ENCODE results near the gene NRXN3. TPM values are rescaled to one million over a fixed set of nuclear protein-coding genes. Genes with fewer than 3 reads are reported as not detected.

NRXN3 gene
- polyA plus RNA-seq, 1 of the 3 experiments (the other 2 are of a cell fraction), result 1.6 TPM

DNA sequence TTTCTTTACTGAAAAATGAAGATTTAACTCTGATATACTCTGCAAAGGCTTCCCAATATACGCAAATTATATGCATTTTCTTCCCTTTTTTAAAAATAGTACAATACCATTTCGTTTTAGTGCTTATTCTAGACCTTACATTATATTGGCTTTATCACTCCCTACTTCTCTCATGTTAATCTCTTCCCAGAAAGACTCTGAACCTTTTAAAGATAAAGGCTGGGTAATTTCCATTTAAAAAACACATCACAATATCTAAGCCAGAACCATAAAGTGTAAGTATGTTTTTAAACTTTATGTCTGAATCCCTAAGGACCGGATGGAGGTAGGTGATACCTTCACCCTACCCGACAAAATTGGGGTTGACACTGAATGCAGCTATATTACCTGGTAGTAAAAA, 1720.4 kb downstream of the NRXN3 start:
- H3F3A ChIP-seq (replicated peaks; ENCODE audit: insufficient read depth), result no peaks in the 10 kb centered on the region
- CTCF ChIA-PET, result no interaction called here
- H3K9ac ChIP-seq, result no peak overlapping the region
- no peak overlapping the region for H3K27ac ChIP-seq (ENCODE audit: low read depth in 2 of 2, low read length in 1 of 2)
- DNase-seq, result no peak
- TF ChIP-seq EP300 (IDR thresholded peaks at IDR 0.05; ENCODE audit: borderline replicate concordance in 1 of 2, low read depth in 1 of 2, low read length in 1 of 2) (no peak), RFX5 (IDR thresholded peaks at IDR 0.05; ENCODE audit: low read length) (no peak)
- no peaks in the 10 kb centered on the region for H3K79me2 ChIP-seq (ENCODE audit: insufficient read depth)
- H2AFZ ChIP-seq (ENCODE audit: low read depth), result no peak overlapping the region
- POLR2A ChIA-PET, result no interaction called here
- no peaks in the 10 kb centered on the region for H4K20me1 ChIP-seq (ENCODE audit: insufficient read depth)
- H3K36me3 ChIP-seq (replicated peaks in 1 of 2; ENCODE audit: control insufficient read depth in 1 of 2, insufficient read depth in 2 of 2, low read length in 1 of 2), result no peaks in the 10 kb centered on the region
- H3K9me2 ChIP-seq, result no peaks in the 10 kb centered on the region
- no peaks in the 10 kb centered on the region for H3K4me1 ChIP-seq (ENCODE audit: control insufficient read depth in 1 of 2, insufficient read depth in 2 of 2, low read depth in 1 of 2, low read length in 1 of 2)
- H3K4me2 ChIP-seq, result no peak overlapping the region
- 15% methylated on average over 4 of the region's 4 CpGs for WGBS (ENCODE audit: low lambda C conversion rate)
- no peak overlapping the region for H3K4me3 ChIP-seq (ENCODE audit: low read depth in 2 of 2, low read length in 1 of 2)
- H3K27me3 ChIP-seq (ENCODE audit: insufficient read depth), result no peaks in the 10 kb centered on the region; the same call in 1 of the 2 replicates
- H3K9me3 ChIP-seq, result no peaks in the 10 kb centered on the region

- 8% methylated on average over 1 of the region's 1 CpG for WGBS (ENCODE audit: low lambda C conversion rate)
- ChIA-PET POLR2A (no interaction called here), CTCF (no interaction called here)
- no peaks in the 10 kb centered on the region; the same call in 1 of the 2 replicates for H3K27me3 ChIP-seq (ENCODE audit: insufficient read depth)
- H3K9ac ChIP-seq, result no peak overlapping the region
- no peaks in the 10 kb centered on the region for H3K9me2 ChIP-seq
- H3K36me3 ChIP-seq (replicated peaks in 1 of 2; ENCODE audit: control insufficient read depth in 1 of 2, insufficient read depth in 2 of 2, low read length in 1 of 2), result no peaks in the 10 kb centered on the region
- no peak overlapping the region for H2AFZ ChIP-seq (ENCODE audit: low read depth)
- H3K79me2 ChIP-seq (ENCODE audit: insufficient read depth), result no peaks in the 10 kb centered on the region
- H3K4me1 ChIP-seq (ENCODE audit: control insufficient read depth in 1 of 2, insufficient read depth in 2 of 2, low read depth in 1 of 2, low read length in 1 of 2), result no peaks in the 10 kb centered on the region
- H3K4me3 ChIP-seq (ENCODE audit: low read depth in 2 of 2, low read length in 1 of 2), result no peak overlapping the region
- H3K9me3 ChIP-seq, result no peaks in the 10 kb centered on the region
- H3K27ac ChIP-seq (ENCODE audit: low read depth in 2 of 2, low read length in 1 of 2), result no peak overlapping the region
- H3K4me2 ChIP-seq, result no peak overlapping the region
- no peaks in the 10 kb centered on the region for H3F3A ChIP-seq (replicated peaks; ENCODE audit: insufficient read depth)
- TF ChIP-seq, protein P1, sequence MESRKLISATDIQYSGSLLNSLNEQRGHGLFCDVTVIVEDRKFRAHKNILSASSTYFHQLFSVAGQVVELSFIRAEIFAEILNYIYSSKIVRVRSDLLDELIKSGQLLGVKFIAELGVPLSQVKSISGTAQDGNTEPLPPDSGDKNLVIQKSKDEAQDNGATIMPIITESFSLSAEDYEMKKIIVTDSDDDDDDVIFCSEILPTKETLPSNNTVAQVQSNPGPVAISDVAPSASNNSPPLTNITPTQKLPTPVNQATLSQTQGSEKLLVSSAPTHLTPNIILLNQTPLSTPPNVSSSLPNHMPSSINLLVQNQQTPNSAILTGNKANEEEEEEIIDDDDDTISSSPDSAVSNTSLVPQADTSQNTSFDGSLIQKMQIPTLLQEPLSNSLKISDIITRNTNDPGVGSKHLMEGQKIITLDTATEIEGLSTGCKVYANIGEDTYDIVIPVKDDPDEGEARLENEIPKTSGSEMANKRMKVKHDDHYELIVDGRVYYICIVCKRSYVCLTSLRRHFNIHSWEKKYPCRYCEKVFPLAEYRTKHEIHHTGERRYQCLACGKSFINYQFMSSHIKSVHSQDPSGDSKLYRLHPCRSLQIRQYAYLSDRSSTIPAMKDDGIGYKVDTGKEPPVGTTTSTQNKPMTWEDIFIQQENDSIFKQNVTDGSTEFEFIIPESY (IDR thresholded peaks at IDR 0.05; ENCODE audit: borderline replicate concordance, low read depth), result no peak
- TF ChIP-seq MAX (IDR thresholded peaks at IDR 0.05; ENCODE audit: low read depth) (no peak), JUND (IDR thresholded peaks at IDR 0.05) (no peak), GABPA (IDR thresholded peaks at IDR 0.05; ENCODE audit: low read depth) (no peak), IRF3 (IDR thresholded peaks at IDR 0.05; ENCODE audit: low read depth, low read length) (no peak), MEF2A (IDR thresholded peaks at IDR 0.05; ENCODE audit: borderline replicate concordance, low read depth) (no peak), CHD2 (IDR thresholded peaks at IDR 0.05; ENCODE audit: low read length, partially characterized antibody) (no peak)
- TF ChIP-seq, protein P2, sequence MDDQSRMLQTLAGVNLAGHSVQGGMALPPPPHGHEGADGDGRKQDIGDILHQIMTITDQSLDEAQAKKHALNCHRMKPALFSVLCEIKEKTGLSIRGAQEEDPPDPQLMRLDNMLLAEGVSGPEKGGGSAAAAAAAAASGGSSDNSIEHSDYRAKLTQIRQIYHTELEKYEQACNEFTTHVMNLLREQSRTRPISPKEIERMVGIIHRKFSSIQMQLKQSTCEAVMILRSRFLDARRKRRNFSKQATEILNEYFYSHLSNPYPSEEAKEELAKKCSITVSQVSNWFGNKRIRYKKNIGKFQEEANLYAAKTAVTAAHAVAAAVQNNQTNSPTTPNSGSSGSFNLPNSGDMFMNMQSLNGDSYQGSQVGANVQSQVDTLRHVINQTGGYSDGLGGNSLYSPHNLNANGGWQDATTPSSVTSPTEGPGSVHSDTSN (IDR thresholded peaks at IDR 0.05), result no peak
- TF ChIP-seq, protein P3, sequence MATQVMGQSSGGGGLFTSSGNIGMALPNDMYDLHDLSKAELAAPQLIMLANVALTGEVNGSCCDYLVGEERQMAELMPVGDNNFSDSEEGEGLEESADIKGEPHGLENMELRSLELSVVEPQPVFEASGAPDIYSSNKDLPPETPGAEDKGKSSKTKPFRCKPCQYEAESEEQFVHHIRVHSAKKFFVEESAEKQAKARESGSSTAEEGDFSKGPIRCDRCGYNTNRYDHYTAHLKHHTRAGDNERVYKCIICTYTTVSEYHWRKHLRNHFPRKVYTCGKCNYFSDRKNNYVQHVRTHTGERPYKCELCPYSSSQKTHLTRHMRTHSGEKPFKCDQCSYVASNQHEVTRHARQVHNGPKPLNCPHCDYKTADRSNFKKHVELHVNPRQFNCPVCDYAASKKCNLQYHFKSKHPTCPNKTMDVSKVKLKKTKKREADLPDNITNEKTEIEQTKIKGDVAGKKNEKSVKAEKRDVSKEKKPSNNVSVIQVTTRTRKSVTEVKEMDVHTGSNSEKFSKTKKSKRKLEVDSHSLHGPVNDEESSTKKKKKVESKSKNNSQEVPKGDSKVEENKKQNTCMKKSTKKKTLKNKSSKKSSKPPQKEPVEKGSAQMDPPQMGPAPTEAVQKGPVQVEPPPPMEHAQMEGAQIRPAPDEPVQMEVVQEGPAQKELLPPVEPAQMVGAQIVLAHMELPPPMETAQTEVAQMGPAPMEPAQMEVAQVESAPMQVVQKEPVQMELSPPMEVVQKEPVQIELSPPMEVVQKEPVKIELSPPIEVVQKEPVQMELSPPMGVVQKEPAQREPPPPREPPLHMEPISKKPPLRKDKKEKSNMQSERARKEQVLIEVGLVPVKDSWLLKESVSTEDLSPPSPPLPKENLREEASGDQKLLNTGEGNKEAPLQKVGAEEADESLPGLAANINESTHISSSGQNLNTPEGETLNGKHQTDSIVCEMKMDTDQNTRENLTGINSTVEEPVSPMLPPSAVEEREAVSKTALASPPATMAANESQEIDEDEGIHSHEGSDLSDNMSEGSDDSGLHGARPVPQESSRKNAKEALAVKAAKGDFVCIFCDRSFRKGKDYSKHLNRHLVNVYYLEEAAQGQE (IDR thresholded peaks at IDR 0.05; ENCODE audit: low read depth, low read length), result no peak
- TF ChIP-seq, protein P4, sequence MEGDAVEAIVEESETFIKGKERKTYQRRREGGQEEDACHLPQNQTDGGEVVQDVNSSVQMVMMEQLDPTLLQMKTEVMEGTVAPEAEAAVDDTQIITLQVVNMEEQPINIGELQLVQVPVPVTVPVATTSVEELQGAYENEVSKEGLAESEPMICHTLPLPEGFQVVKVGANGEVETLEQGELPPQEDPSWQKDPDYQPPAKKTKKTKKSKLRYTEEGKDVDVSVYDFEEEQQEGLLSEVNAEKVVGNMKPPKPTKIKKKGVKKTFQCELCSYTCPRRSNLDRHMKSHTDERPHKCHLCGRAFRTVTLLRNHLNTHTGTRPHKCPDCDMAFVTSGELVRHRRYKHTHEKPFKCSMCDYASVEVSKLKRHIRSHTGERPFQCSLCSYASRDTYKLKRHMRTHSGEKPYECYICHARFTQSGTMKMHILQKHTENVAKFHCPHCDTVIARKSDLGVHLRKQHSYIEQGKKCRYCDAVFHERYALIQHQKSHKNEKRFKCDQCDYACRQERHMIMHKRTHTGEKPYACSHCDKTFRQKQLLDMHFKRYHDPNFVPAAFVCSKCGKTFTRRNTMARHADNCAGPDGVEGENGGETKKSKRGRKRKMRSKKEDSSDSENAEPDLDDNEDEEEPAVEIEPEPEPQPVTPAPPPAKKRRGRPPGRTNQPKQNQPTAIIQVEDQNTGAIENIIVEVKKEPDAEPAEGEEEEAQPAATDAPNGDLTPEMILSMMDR (IDR thresholded peaks at IDR 0.05), result no peak
- DNase-seq, result no peak
- H4K20me1 ChIP-seq (ENCODE audit: insufficient read depth), result no peaks in the 10 kb centered on the region
Observed at GRCh38 chr14:79896009-79896408, 1725.8 kb downstream of the NRXN3 start.

Data from SK-N-SH (cell line).